Measurements from ENCODE around the gene MIEF1.
A peak's percentile ranks its signal among the peaks of the same experiment; 100 is the strongest.
"Not testable (repeated sequence)": the region's sequence is repeated elsewhere in the genome, so short reads cannot be mapped to it uniquely, and the experiment has no call there.

The MIEF1 gene

DNA sequence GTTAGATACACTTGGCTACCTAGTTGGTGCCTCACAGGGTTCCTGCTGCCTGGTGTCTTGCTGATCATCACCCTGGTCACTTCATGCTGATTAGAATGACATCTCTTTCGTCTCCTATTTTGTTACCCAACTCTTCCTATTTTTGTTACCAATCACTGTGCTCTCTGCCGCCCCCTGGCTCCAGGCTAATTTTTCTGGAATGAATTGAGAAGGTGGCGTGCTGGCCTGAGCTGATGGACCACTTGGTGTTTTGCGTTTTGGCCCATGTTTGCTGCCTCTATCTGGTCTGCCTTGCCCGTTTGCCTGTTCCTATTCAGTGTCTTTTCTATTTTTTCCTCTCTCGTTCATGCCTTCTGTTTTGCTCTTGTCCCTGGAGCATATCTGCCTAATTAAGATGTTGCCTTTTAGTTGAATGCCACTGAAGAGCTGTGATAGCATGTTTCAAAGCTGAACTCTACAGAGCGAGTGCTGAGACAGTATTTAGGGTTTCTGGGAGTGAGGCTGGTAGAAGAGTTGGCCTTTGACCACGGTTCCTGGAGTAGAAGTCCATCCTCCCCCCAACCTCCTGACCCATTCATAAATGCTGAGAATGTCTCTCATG, 12.4 kb downstream of the MIEF1 start:
- H3K27ac Mint-ChIP-seq (ENCODE audit: low read depth), result no peak overlapping the region
- no peak overlapping the region for H3K4me3 Mint-ChIP-seq
- no peak for DNase-seq (ENCODE audit: low spot score in 2 of 2)
- no peaks in the 10 kb centered on the region for H3K27me3 Mint-ChIP-seq
- no peak for ATAC-seq (replicated peaks; ENCODE audit: extremely low read depth, poor library complexity, severe bottlenecking)
- H3K9me3 Mint-ChIP-seq, result no peaks in the 10 kb centered on the region
- peaks cover 35% of the 10 kb centered on the region for H3K36me3 Mint-ChIP-seq (ENCODE audit: insufficient read depth)
- peaks cover 18% of the 10 kb centered on the region for H3K4me1 Mint-ChIP-seq

DNA sequence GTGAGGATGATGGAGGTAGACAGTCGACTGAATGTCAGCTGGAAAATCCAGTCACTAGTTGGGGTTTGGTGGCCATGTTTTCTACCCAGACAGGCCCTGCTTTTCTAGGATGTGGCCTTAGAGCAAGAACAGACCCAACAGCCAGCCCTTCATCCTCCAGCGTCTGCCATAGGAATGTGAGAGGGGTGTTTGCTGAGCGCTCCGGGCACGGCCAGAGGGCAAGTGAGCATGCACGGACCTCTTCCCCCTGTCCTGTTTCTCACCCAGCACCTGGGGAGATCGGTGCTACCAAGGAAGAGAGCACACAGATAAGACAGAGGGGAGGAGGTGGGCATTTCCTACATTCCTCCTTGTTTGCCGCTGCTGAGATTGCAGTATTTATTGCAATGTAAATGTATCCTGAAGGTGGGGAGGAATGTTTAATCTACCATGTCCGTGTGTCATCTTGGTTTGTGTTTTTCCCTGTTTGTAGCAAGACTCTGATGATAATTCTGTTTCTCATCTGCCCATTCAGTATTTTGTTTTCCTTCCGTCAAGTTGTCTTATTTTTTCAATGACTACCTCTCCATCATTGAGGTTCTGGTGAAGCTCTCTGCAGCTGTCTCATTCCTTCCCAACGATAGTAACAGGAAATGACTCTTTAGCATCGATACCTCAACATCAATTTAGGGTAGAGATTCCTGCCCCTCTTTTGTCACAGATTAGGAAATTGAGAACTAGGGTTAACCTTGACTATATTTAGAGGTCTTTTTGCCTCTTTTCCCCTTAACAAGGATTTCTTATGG, 13.4 kb downstream of the MIEF1 start:
- ATAC-seq (replicated peaks; ENCODE audit: extremely low read depth, poor library complexity, severe bottlenecking), result no peak
- no peak overlapping the region for H3K4me3 Mint-ChIP-seq
- no peaks in the 10 kb centered on the region for H3K27me3 Mint-ChIP-seq
- DNase-seq (ENCODE audit: low spot score in 2 of 2), result no peak
- H3K27ac Mint-ChIP-seq (ENCODE audit: low read depth), result no peak overlapping the region
- no peaks in the 10 kb centered on the region for H3K9me3 Mint-ChIP-seq
- peaks cover 14% of the 10 kb centered on the region for H3K4me1 Mint-ChIP-seq
- peaks cover 40% of the 10 kb centered on the region for H3K36me3 Mint-ChIP-seq (ENCODE audit: insufficient read depth)

DNA sequence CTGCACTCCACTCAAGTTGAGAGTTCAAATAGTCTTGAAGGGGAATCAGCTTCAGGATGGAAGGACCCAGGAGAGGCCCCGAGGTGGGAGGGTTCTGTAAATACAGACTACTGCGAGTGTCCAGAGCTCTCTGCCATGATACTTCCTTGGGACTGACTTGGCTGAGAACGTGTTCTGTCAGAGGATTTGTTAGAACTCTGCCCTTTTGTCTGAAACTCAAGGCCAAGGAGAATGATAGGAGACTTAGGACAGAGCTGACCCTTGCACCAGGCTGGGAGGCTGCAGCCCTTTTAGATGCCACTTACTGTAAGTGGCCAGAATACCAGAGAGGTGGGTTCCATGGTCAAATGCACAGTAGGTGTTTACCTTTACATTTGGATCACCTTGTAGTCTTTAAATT, 15.4 kb downstream of the MIEF1 start:
- peaks cover 23% of the 10 kb centered on the region for H3K4me1 Mint-ChIP-seq
- ATAC-seq (replicated peaks; ENCODE audit: extremely low read depth, poor library complexity, severe bottlenecking), result no peak
- DNase-seq (ENCODE audit: low spot score in 2 of 2), result no peak
- no peaks in the 10 kb centered on the region for H3K9me3 Mint-ChIP-seq
- H3K36me3 Mint-ChIP-seq (ENCODE audit: insufficient read depth), result peaks cover 54% of the 10 kb centered on the region
- no peak overlapping the region for H3K27ac Mint-ChIP-seq (ENCODE audit: low read depth)
- H3K27me3 Mint-ChIP-seq, result no peaks in the 10 kb centered on the region
- H3K4me3 Mint-ChIP-seq, result no peak overlapping the region

DNA sequence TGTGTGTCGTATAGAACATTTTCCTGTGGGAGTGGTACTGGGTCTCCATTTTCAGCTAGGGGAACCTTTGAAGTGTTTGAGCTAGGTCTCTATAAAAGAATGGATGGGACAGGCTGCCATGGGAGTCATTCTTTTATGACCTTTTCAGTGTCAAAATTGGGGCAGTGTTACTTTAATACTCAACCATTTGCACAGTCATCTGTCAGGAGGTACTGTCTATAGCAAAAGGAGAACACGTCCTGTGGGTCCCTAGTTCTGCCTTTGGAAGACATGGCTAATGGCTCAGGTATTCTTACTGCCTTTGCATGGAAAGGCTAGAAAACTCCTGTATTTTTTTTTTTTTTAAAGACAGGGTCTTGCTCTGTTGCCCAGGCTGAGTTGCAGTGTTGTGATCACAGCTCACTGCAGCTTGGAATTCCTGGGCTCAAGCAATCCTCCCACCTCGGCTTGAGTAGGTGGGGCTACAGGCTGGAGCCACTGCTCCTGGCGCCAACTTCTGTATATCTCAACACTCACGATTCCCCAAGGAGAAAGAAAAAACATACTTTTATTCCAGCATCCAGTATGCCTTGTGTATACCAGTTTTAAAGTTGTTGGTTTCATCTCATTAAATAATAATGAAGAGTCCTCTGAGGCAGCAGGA, 16.2 kb downstream of the MIEF1 start:
- Mint-ChIP-seq H3K4me3 (peak overlapping the region; percentile 90), H3K27ac (ENCODE audit: low read depth) (no peak overlapping the region), H3K9me3 (no peaks in the 10 kb centered on the region), H3K4me1 (peaks cover 31% of the 10 kb centered on the region), H3K36me3 (ENCODE audit: insufficient read depth) (peaks cover 56% of the 10 kb centered on the region), H3K27me3 (no peaks in the 10 kb centered on the region)
- no peak for DNase-seq (ENCODE audit: low spot score in 2 of 2)
- ATAC-seq (replicated peaks; ENCODE audit: extremely low read depth, poor library complexity, severe bottlenecking), result no peak

DNA sequence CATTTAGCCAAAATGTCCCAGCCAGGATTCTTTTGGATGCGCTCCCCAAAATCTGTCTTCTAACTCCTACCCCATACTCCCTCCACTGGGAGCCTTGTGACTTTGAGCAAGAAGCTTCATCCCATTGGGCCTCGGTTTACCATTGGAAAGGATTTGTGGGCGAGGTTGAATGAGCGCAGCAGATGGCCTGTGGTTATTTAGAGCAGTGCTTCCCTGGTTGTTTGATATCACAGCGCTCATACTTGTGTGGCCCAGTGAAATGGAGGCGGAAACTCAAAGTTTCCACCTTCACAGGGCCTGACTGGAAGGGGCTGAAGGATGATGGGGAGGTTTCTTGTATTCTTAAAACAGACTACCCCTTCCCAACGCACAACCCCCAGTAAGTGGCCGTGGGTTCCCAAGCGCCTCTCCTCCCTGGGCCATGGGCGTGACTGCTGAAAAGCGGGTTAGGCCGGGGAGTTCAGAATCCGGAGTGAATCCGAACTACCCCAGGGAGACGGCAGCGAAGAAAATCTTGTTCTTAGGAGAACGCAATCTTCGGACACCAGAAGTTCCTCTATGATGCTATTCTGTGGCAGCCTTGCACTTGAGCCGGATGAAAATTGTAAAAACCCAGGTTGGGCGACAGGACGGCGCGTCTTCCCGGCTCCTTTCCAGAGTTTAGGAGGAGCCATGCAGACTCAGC, 17.0 kb downstream of the MIEF1 start:
- DNase-seq (ENCODE audit: low spot score in 2 of 2) (no peak), ATAC-seq (replicated peaks; ENCODE audit: extremely low read depth, poor library complexity, severe bottlenecking) (peak; percentile 1)
- H3K9me3 Mint-ChIP-seq, result no peaks in the 10 kb centered on the region
- peaks cover 34% of the 10 kb centered on the region for H3K4me1 Mint-ChIP-seq
- H3K36me3 Mint-ChIP-seq (ENCODE audit: insufficient read depth), result peaks cover 58% of the 10 kb centered on the region
- peak overlapping the region; percentile 98 for H3K27ac Mint-ChIP-seq (ENCODE audit: low read depth)
- H3K4me3 Mint-ChIP-seq, result peak overlapping the region; percentile 90
- no peaks in the 10 kb centered on the region for H3K27me3 Mint-ChIP-seq

DNA sequence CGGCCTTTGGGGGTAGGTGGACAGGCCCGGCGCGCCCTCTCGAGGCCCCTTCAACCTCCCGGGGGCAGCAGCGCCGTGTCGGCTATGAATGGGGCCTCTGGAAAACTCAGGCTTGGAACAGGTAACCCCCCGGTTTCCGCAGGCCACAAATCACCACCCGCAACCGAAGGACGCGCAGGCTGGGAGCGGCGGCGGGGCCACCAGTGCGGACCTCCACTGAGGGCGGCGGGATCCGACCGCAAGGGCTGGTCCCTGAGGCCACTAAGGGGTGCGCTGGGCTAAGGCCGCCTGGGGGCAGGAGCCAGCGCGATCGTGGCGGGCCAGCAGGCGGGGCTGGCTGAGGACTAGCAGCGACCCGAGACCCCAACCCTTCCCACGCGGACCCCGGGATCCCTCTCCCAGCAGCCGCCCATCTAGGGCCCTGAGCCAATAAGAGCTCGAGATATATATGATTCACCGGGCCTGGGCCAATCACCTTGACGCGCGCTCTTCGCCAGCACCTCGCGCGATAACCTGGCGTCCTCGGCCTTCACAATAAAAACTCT, 17.7 kb downstream of the MIEF1 start:
- Mint-ChIP-seq H3K9me3 (no peaks in the 10 kb centered on the region), H3K27me3 (no peaks in the 10 kb centered on the region), H3K4me3 (peak overlapping the region; percentile 90), H3K36me3 (ENCODE audit: insufficient read depth) (peaks cover 60% of the 10 kb centered on the region), H3K27ac (ENCODE audit: low read depth) (peak overlapping the region; percentile 98), H3K4me1 (peaks cover 32% of the 10 kb centered on the region)
- no peak for DNase-seq (ENCODE audit: low spot score in 2 of 2)
- ATAC-seq (replicated peaks; ENCODE audit: extremely low read depth, poor library complexity, severe bottlenecking), result peak; percentile 93

DNA sequence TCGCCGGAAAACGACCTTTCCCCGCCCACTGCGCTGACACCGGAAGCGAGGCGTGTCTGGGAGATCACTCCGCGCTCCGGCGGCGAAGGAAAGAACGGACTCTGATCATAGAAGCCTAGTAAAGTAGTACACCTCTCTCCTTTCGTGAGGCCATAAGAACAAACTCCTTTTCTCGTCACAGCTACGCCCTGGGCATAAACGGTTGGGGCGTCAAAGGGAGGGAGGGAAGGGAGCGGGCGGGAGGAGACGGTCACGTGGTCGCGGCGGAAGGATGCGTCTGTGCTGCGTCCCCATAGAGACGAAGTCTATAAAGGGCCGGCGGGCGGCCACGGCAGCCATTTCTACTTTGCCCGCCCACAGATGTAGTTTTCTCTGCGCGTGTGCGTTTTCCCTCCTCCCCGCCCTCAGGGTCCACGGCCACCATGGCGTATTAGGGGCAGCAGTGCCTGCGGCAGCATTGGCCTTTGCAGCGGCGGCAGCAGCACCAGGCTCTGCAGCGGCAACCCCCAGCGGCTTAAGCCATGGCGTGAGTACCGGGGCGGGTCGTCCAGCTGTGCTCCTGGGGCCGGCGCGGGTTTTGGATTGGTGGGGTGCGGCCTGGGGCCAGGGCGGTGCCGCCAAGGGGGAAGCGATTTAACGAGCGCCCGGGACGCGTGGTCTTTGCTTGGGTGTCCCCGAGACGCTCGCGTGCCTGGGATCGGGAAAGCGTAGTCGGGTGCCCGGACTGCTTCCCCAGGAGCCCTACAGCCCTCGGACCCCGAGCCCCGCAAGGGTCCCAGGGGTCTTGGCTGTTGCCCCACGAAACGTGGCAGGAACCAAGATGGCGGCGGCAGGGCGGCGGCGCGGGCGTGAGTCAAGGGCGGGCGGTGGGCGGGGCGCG, 18.4 kb downstream of the MIEF1 start, which contains the start of gene ATF4:
Gene ATF4, plus strand, starts transcription at position 337 of the 880 bp plus-strand sequence. CDS start 884 bp downstream, outside the sequence.
- Mint-ChIP-seq H3K4me3 (peak within 1 kb of the TSS; percentile 90), H3K9me3 (no peaks in the 10 kb centered on the region), H3K27ac (ENCODE audit: low read depth) (peak within 1 kb of the TSS; percentile 98), H3K4me1 (peaks cover 37% of the 10 kb centered on the region), H3K36me3 (ENCODE audit: insufficient read depth) (peaks cover 60% of the 10 kb centered on the region), H3K27me3 (no peaks in the 10 kb centered on the region)
- DNase-seq (ENCODE audit: low spot score in 2 of 2) (peak; percentile 88 to 96), ATAC-seq (replicated peaks; ENCODE audit: extremely low read depth, poor library complexity, severe bottlenecking) (peak; percentile 45)

DNA sequence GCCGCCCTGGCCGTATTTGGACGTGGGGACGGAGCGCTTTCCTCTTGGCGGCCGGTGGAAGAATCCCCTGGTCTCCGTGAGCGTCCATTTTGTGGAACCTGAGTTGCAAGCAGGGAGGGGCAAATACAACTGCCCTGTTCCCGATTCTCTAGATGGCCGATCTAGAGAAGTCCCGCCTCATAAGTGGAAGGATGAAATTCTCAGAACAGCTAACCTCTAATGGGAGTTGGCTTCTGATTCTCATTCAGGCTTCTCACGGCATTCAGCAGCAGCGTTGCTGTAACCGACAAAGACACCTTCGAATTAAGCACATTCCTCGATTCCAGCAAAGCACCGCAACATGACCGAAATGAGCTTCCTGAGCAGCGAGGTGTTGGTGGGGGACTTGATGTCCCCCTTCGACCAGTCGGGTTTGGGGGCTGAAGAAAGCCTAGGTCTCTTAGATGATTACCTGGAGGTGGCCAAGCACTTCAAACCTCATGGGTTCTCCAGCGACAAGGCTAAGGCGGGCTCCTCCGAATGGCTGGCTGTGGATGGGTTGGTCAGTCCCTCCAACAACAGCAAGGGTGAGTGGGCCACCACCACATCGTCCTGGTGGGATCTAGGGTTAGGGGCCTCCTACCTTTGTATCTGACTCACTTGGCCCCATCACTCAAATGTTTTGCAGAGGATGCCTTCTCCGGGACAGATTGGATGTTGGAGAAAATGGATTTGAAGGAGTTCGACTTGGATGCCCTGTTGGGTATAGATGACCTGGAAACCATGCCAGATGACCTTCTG, 19.2 kb downstream of the MIEF1 start:
- Mint-ChIP-seq H3K27ac (ENCODE audit: low read depth) (peak overlapping the region; percentile 98), H3K4me1 (peaks cover 40% of the 10 kb centered on the region), H3K4me3 (peak overlapping the region; percentile 90), H3K36me3 (ENCODE audit: insufficient read depth) (peaks cover 61% of the 10 kb centered on the region)
- ATAC-seq (replicated peaks; ENCODE audit: extremely low read depth, poor library complexity, severe bottlenecking); H3K27me3 Mint-ChIP-seq; H3K9me3 Mint-ChIP-seq; DNase-seq (ENCODE audit: low spot score in 2 of 2): not testable (repeated sequence)

DNA sequence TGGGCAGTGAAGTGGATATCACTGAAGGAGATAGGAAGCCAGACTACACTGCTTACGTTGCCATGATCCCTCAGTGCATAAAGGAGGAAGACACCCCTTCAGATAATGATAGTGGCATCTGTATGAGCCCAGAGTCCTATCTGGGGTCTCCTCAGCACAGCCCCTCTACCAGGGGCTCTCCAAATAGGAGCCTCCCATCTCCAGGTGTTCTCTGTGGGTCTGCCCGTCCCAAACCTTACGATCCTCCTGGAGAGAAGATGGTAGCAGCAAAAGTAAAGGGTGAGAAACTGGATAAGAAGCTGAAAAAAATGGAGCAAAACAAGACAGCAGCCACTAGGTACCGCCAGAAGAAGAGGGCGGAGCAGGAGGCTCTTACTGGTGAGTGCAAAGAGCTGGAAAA, 20.0 kb downstream of the MIEF1 start:
- peak overlapping the region; percentile 98 for H3K27ac Mint-ChIP-seq (ENCODE audit: low read depth)
- peak overlapping the region; percentile 90 for H3K4me3 Mint-ChIP-seq
- peaks cover 46% of the 10 kb centered on the region for H3K4me1 Mint-ChIP-seq
- not testable (repeated sequence) for H3K27me3 Mint-ChIP-seq; H3K9me3 Mint-ChIP-seq; DNase-seq (ENCODE audit: low spot score in 2 of 2); ATAC-seq (replicated peaks; ENCODE audit: extremely low read depth, poor library complexity, severe bottlenecking)
- peaks cover 63% of the 10 kb centered on the region for H3K36me3 Mint-ChIP-seq (ENCODE audit: insufficient read depth)

DNA sequence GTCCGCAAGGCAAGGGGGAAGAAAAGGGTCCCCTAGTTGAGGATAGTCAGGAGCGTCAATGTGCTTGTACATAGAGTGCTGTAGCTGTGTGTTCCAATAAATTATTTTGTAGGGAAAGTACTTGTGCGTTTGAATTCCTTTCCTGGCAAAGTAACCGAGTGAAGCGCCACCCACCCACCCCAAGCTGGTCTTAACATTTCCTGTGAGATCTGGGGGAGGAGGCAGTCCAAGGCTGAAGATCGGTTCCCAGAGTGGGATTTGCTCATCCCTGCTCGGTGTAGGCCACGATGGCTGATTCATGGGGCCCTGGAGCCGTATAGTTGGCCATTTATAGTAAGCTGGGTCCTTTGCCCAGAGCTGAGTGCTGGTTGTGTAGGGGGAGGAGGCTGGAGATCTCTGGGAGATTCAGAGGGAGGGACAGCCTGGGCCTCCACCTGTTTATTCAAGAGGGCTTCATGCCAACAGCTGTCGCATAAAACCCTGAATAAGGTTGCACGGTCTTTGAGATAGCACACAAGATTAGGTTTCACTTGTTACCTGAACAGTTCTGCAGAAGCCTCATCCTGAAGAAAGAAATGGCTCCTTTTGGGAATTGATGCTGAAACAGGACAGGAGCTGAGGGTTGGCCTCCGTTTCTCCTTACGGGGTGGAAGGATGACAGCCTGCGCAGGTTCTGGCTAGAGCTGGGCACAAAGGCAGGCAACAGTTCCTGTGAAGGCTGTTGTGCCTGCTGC, 20.6 kb downstream of the MIEF1 start:
- no peak for DNase-seq (ENCODE audit: low spot score in 2 of 2)
- H3K27me3 Mint-ChIP-seq, result no peaks in the 10 kb centered on the region
- peaks cover 53% of the 10 kb centered on the region for H3K4me1 Mint-ChIP-seq
- no peaks in the 10 kb centered on the region for H3K9me3 Mint-ChIP-seq
- peak overlapping the region; percentile 98 for H3K27ac Mint-ChIP-seq (ENCODE audit: low read depth)
- peak overlapping the region; percentile 90 for H3K4me3 Mint-ChIP-seq
- no peak for ATAC-seq (replicated peaks; ENCODE audit: extremely low read depth, poor library complexity, severe bottlenecking)
- H3K36me3 Mint-ChIP-seq (ENCODE audit: insufficient read depth), result peaks cover 58% of the 10 kb centered on the region
